Testis (tissue), 3 donors: ENCODE data around the gene FHOD3. TPM values are rescaled to one million over a fixed set of nuclear protein-coding genes. Genes with fewer than 3 reads are reported as not detected.

Experiments
- DNase-seq: peaks from one replicate; pipeline ENCODE4 v3.0.0-alpha.2; 2019
- H3K27ac ChIP-seq, 2 donors: fragments of 200-600 bp; sonication (generic); one replicate each; pipeline ENCODE4 v1.5.1; 2019
- H3K27me3 ChIP-seq: fragments of 200-600 bp; sonication (generic); one replicate; pipeline ENCODE4 v1.5.1; 2019
- H3K36me3 ChIP-seq: fragments of 200-600 bp; sonication (generic); one replicate; pipeline ENCODE4 v1.5.1; 2017; ENCODE audit warnings: low read depth; ENCODE audit errors: missing control alignments
- H3K4me1 ChIP-seq: fragments of 200-600 bp; sonication (generic); one replicate; pipeline ENCODE4 v1.5.1; 2019
- H3K4me3 ChIP-seq, 2 donors: fragments of 200-600 bp; sonication (generic); one replicate each; pipeline ENCODE4 v1.5.1; 2017 to 2019
- H3K9me3 ChIP-seq: fragments of 200-600 bp; sonication (generic); one replicate; pipeline ENCODE4 v1.5.1; 2017
- POLR2A ChIP-seq: fragments of 450-650 bp; IDR thresholded peaks from one replicate; pipeline ENCODE4 v1.6.1; 2017; ENCODE audit warnings: antibody characterized with exemption, mild to moderate bottlenecking, moderate library complexity
- WGBS, 2 donors: methylation state at CpG; one replicate each; pipeline ENCODE4 v1.1.5; 2018; 5-methylcytosine and 5-hydroxymethylcytosine counted together
- intact Hi-C: fragments of 100-400 bp; cut with DNase I; formaldehyde crosslinking; loops from one replicate; pipeline ENCODE4 v1.15.1; 2023; ENCODE audit warnings: low total_unique reads
- polyA plus RNA-seq: library from polyadenylated mRNA; stranded (reverse); fragments of 350-450 nt; fragmentation: Illumina TruSeq; extraction: RNeasy Lipid Tissue Mini Kit (QIAGEN cat#74804); gene quantifications from one replicate; pipeline ENCODE4 v1.2.3, GENCODE V29; 2014; ENCODE audit warnings: low read depth, low replicate concordance; ENCODE audit not compliant: insufficient read depth
- total RNA-seq, 2 donors: library from RNA; depleted of rRNA; stranded (reverse); fragments of >200 nt; gene quantifications; one replicate each; pipeline ENCODE4 v1.2.3, GENCODE V29; 2016
- TF ChIP-seq, protein P1 (sequence below), 3 experiments: fragments of 450-650 bp in 2 of 3; fragments of 200-600 bp in 1 of 3; sonication (generic) in 1 of 3; IDR thresholded peaks; one replicate each; pipeline ENCODE4 v1.5.1; 2016 to 2019; ENCODE audit warnings: antibody characterized with exemption in 3 of 3, mild to moderate bottlenecking in 2 of 3, moderate library complexity in 1 of 3

FHOD3 gene
- total and polyA plus RNA-seq, 3 donors from 2014 or later, result 6.5 to 46.8 (median 37.3) TPM

DNA sequence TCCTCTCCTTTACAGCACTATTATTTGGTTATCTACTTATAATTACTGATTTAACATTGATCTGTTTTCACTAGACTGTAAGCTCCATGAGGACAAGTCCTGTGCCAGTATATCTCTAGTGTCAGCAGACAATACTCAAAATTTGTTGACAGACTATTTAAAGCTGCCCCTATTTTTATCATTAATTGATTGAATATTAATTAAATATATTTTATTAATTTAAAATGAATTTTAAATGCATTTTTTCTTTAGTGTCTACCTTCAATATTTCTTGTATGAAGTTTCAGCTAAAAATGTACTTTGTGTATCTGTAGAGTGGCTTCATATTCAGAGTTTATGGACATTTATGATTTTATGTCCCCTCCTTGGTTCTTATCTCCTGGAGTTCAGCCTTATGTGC is 26.4 kb upstream of the FHOD3 start:
- Histone ChIP-seq H3K36me3 (no peaks in the 10 kb centered on the region), H3K9me3 (no peaks in the 10 kb centered on the region), H3K27ac (no peak overlapping the region), H3K4me1 (no peaks in the 10 kb centered on the region), H3K27me3 (no peaks in the 10 kb centered on the region), H3K4me3 (no peak overlapping the region)
- intact Hi-C loops, result no loop called here
- DNase-seq, result no peak
- TF ChIP-seq, protein P1, sequence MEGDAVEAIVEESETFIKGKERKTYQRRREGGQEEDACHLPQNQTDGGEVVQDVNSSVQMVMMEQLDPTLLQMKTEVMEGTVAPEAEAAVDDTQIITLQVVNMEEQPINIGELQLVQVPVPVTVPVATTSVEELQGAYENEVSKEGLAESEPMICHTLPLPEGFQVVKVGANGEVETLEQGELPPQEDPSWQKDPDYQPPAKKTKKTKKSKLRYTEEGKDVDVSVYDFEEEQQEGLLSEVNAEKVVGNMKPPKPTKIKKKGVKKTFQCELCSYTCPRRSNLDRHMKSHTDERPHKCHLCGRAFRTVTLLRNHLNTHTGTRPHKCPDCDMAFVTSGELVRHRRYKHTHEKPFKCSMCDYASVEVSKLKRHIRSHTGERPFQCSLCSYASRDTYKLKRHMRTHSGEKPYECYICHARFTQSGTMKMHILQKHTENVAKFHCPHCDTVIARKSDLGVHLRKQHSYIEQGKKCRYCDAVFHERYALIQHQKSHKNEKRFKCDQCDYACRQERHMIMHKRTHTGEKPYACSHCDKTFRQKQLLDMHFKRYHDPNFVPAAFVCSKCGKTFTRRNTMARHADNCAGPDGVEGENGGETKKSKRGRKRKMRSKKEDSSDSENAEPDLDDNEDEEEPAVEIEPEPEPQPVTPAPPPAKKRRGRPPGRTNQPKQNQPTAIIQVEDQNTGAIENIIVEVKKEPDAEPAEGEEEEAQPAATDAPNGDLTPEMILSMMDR (IDR thresholded peaks at IDR 0.05), result no peak
- no peak for TF ChIP-seq POLR2A

DNA sequence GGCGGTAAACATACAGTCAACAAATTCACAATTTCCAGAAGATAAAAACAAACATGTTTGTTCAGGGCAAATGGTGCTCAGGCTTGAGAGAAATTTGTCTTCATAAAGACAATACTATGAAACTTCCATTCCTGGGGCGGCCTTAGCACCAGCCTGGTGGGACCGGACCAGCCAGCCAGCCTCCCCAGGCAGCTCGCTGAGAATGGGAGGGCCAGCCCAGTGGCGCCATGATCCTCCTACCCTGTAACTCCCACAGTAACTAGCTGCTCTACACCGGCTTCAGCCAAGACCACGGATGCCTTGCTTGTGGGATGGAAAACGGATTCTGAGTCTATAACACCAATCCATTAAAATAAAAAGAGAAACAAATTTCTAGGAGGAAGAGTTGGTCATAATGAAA is 24.2 kb upstream of the FHOD3 start:
- TF ChIP-seq, protein P1 (IDR thresholded peaks at IDR 0.05), result no peak
- no peak for TF ChIP-seq POLR2A
- Histone ChIP-seq H3K9me3 (no peaks in the 10 kb centered on the region), H3K4me3 (no peak overlapping the region), H3K36me3 (no peaks in the 10 kb centered on the region), H3K27ac (no peak overlapping the region), H3K4me1 (no peaks in the 10 kb centered on the region), H3K27me3 (no peaks in the 10 kb centered on the region)
- DNase-seq, result no peak
- intact Hi-C loops, result no loop called here
- 55 to 73% methylated on average over 8 of the region's 8 CpGs for WGBS, 2 donors

DNA sequence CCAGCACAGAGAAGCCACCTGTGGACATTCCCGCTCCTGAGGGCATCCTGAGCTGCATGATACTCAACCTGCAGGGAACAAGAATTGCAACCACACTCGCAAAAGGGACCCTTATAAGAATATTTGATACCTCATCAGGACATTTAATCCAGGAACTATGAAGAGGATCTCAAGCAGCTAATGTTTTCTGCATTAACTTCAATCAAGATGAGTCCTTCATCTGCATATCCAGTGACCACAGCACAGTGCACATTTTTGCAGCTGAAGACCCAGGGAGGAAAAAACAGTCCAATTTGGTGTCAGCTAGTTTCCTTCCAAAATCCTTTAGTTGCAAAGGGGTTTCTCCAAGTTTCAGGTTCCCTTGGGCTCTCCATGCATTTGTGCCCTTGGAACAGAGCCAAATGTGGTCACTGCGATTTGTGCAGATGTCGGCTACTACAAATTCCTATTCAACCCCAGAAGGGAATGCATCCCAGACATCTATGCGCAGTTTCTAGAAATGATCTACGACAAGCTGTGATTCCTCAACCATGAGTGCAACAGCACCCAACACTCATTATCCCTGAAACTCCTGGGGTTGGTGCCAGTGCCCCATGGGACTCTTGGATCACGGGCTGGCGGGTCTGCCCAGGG is 23.3 kb upstream of the FHOD3 start:
- no peak for DNase-seq
- intact Hi-C loops, result no loop called here
- Histone ChIP-seq H3K27me3 (no peaks in the 10 kb centered on the region), H3K27ac (no peak overlapping the region), H3K36me3 (no peaks in the 10 kb centered on the region), H3K4me1 (no peaks in the 10 kb centered on the region), H3K9me3 (no peaks in the 10 kb centered on the region), H3K4me3 (no peak overlapping the region)
- 91 to 93% methylated on average over 5 to 8 of the region's 8 CpGs for whole genome bisulfite sequencing, 2 donors
- TF ChIP-seq POLR2A, result no peak
- TF ChIP-seq, protein P1 (IDR thresholded peaks at IDR 0.05), result no peak

DNA sequence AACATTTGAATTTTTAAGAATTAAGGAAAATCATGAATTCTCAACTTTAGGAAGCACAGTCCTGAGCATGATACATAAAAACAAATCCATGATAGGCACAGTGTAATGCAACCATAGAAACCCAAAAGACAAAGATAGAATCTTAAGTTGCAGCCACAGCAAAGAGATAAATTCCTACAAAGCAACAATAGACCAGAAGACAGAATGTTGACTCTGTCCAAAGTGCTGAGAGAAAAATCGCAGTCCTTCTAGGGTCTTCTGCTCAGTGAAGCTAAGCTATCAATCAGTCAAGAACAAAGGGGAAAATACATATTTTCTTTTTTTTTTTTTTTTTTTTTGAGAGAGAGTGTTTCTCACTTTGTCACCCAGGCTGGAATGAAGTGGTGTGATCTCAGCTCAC is 22.0 kb upstream of the FHOD3 start:
- WGBS, 2 donors, result 83 to 92% methylated on average over 1 of the region's 1 CpG

More for the DNA sequence above, 22.0 kb upstream of the FHOD3 start:
- TF ChIP-seq, protein P1 (IDR thresholded peaks at IDR 0.05), result no peak
- TF ChIP-seq POLR2A, result no peak
- intact Hi-C loops, result no loop called here
- H3K4me1 ChIP-seq, result no peaks in the 10 kb centered on the region
- H3K4me3 ChIP-seq, result no peak overlapping the region
- no peaks in the 10 kb centered on the region for H3K27me3 ChIP-seq
- no peak overlapping the region for H3K27ac ChIP-seq
- DNase-seq, result no peak
- no peaks in the 10 kb centered on the region for H3K36me3 ChIP-seq
- H3K9me3 ChIP-seq, result no peaks in the 10 kb centered on the region
